Panc1 (cell line): Measurements from ENCODE around the gene PAX1. TPM values are rescaled to one million over a fixed set of nuclear protein-coding genes. Genes with fewer than 3 reads are reported as not detected.

Experiments used
- ATAC-seq: fragments of 200-7000 bp; cut with Tn5 transposase; 2 replicates; pipeline ENCODE4 v1.9.1; 2020; ENCODE audit warnings: mild to moderate bottlenecking, moderate library complexity
- BruUV-seq: library from RNA; stranded (reverse); fragments of 400-500 nt; replicated peaks from 2 replicates; lab custom pipeline; 2021; lab: Mats Ljungman, UMichigan
- CTCF ChIA-PET: fragments of 300-600 bp; sonication (Branson Sonifier 250); formaldehyde crosslinking; loops from one replicate; lab custom pipeline; 2022; ENCODE audit warnings: antibody characterized with exemption; lab: Charles Lee
- POLR2A ChIA-PET: fragments of 300-600 bp; sonication (Branson Sonifier 250); formaldehyde crosslinking; loops from one replicate; lab custom pipeline; 2022; ENCODE audit warnings: antibody characterized with exemption; lab: Charles Lee
- DNase-seq: peaks from one replicate; pipeline ENCODE4 v3.0.0-alpha.2; 2010; ENCODE audit warnings: low read depth, low spot score
- H3K27ac ChIP-seq: 2 replicates; pipeline ENCODE4 v1.5.1; 2011; ENCODE audit warnings: mild to moderate bottlenecking, low read length, inconsistent platforms
- H3K27me3 ChIP-seq: fragments of 200-500 bp; sonication (Bioruptor generic); 2 replicates; pipeline ENCODE4 v1.6.0; 2014; ENCODE audit warnings: low read length, inconsistent platforms; ENCODE audit not compliant: control insufficient read depth, insufficient read depth
- H3K36me3 ChIP-seq: fragments of 200-500 bp; sonication (Bioruptor generic); 2 replicates; pipeline ENCODE4 v1.5.1; 2014; ENCODE audit warnings: inconsistent platforms, mild to moderate bottlenecking, low read length, moderate library complexity; ENCODE audit not compliant: control insufficient read depth, insufficient read depth
- H3K4me1 ChIP-seq: 2 replicates; pipeline ENCODE4 v1.5.1; 2011; ENCODE audit warnings: inconsistent platforms, mild to moderate bottlenecking, low read length, moderate library complexity; ENCODE audit not compliant: control insufficient read depth, insufficient read depth
- H3K4me3 ChIP-seq, 2 experiments: 2 replicates each; pipeline ENCODE4 v1.5.1; 2011 to 2012; ENCODE audit warnings: low read depth in 2 of 2, low read length in 2 of 2, mild to moderate bottlenecking in 2 of 2, inconsistent platforms in 1 of 2, moderate library complexity in 1 of 2
- H3K9me3 ChIP-seq: fragments of 200-500 bp; sonication (Bioruptor generic); 2 replicates; pipeline ENCODE4 v1.5.1; 2014; ENCODE audit warnings: low read depth, mild to moderate bottlenecking, inconsistent platforms, low read length, moderate library complexity; ENCODE audit not compliant: control insufficient read depth, insufficient read depth
- CTCF ChIP-seq: fragments of 450-650 bp; IDR thresholded peaks from 2 replicates; pipeline ENCODE4 v1.5.1; 2017; ENCODE audit warnings: mild to moderate bottlenecking
- POLR2AphosphoS5 ChIP-seq: IDR thresholded peaks from 2 replicates; pipeline ENCODE4 v1.6.1; 2012; ENCODE audit warnings: mild to moderate bottlenecking, low read depth, low read length, moderate library complexity
- REST ChIP-seq, 2 experiments: IDR thresholded peaks; 2 replicates each; pipeline ENCODE4 v1.6.1; 2011 to 2012; ENCODE audit warnings: low read depth in 2 of 2, control low read depth in 1 of 2, low read length in 1 of 2, mild to moderate bottlenecking in 1 of 2, moderate library complexity in 1 of 2; ENCODE audit not compliant: insufficient read depth in 1 of 2
- SIN3A ChIP-seq: IDR thresholded peaks from 2 replicates; pipeline ENCODE4 v1.6.1; 2012; ENCODE audit warnings: low read depth, mild to moderate bottlenecking, low read length, moderate library complexity, borderline replicate concordance; ENCODE audit not compliant: insufficient read depth
- TCF7L2 ChIP-seq: IDR thresholded peaks from 2 replicates; pipeline ENCODE4 v1.6.1; 2011; ENCODE audit warnings: mild to moderate bottlenecking, low read depth, low read length, inconsistent platforms
- in situ Hi-C: cut with HindIII; loops from 2 replicates; pipeline ENCODE4 v1.10.0; 2016; ENCODE audit warnings: low sequenced_read_pairs, low pct_unique_long_range_greater_than_20kb
- intact Hi-C: fragments of 100-400 bp; cut with micrococcal nuclease; formaldehyde crosslinking; loops from one replicate; pipeline ENCODE4 v1.10.0; 2022; ENCODE audit not compliant: unreplicated experiment
- total RNA-seq: library from RNA; stranded (reverse); gene quantifications from one replicate; pipeline ENCODE4 v1.2.1, GENCODE V29; 2021; ENCODE audit not compliant: unreplicated experiment

Gene PAX1
- total RNA-seq, 1 experiment from 2014 or later, result not detected

GRCh38 chr20:21670981-21671380 lies 34.5 kb upstream of the PAX1 start:
- no peaks in the 10 kb centered on the region for H3K9me3 ChIP-seq
- no TSS peak for BruUV-seq
- in situ Hi-C loops, result no loop called here
- CTCF ChIA-PET, result no interaction called here
- ATAC-seq (no peak), DNase-seq (no peak)
- H3K27me3 ChIP-seq, result no peaks in the 10 kb centered on the region; the same call in 1 of the 2 replicates
- intact Hi-C loops, result no loop called here
- H3K27ac ChIP-seq, result no peak overlapping the region
- no peaks in the 10 kb centered on the region for H3K4me1 ChIP-seq
- no peak for TF ChIP-seq SIN3A
- TF ChIP-seq POLR2AphosphoS5, result no peak
- TF ChIP-seq CTCF, result no peak
- TF ChIP-seq TCF7L2, result no peak
- no peak for TF ChIP-seq REST (IDR thresholded peaks at IDR 0.05; ENCODE audit: insufficient read depth in 1 of 2, low read depth in 2 of 2, low read length in 1 of 2)
- POLR2A ChIA-PET, result no interaction called here
- no peaks in the 10 kb centered on the region for H3K36me3 ChIP-seq
- no peak overlapping the region for H3K4me3 ChIP-seq

GRCh38 chr20:21677261-21677660 lies 28.2 kb upstream of the PAX1 start:
- no peak overlapping the region for H3K27ac ChIP-seq
- TF ChIP-seq SIN3A, result no peak
- TF ChIP-seq TCF7L2, result no peak
- no peak for TF ChIP-seq POLR2AphosphoS5
- TF ChIP-seq CTCF, result no peak
- TF ChIP-seq REST (IDR thresholded peaks at IDR 0.05; ENCODE audit: insufficient read depth in 1 of 2, low read depth in 2 of 2, low read length in 1 of 2), result no peak
- BruUV-seq, result no TSS peak
- in situ Hi-C loops, result no loop called here
- no peaks in the 10 kb centered on the region for H3K36me3 ChIP-seq
- ATAC-seq (no peak), DNase-seq (no peak)
- intact Hi-C loops, result no loop called here
- ChIA-PET POLR2A (no interaction called here), CTCF (no interaction called here)
- H3K4me3 ChIP-seq, result no peak overlapping the region
- no peaks in the 10 kb centered on the region; the same call in 1 of the 2 replicates for H3K27me3 ChIP-seq
- H3K4me1 ChIP-seq, result no peaks in the 10 kb centered on the region
- H3K9me3 ChIP-seq, result no peaks in the 10 kb centered on the region
